Sigmoid colon (tissue), 7 donors: ENCODE results near the gene UBN2. TPM values are rescaled to one million over a fixed set of nuclear protein-coding genes. Genes with fewer than 3 reads are reported as not detected.
A peak's percentile ranks its signal among the peaks of the same experiment; 100 is the strongest.

Experiments used
- DNase-seq: peaks from one replicate; pipeline ENCODE4 v3.0.0-alpha.2; 2019
- H3K27ac ChIP-seq, 4 donors: fragments of 200-600 bp; sonication (generic); one replicate each; pipeline ENCODE4 v1.5.1; 2016 to 2019; ENCODE audit warnings: mild to moderate bottlenecking in 1 of 4
- H3K27me3 ChIP-seq, 3 donors: fragments of 200-600 bp; sonication (generic); one replicate each; pipeline ENCODE4 v1.5.1; 2019; ENCODE audit warnings: mild to moderate bottlenecking in 1 of 3
- H3K36me3 ChIP-seq, 4 donors: fragments of 200-600 bp; sonication (generic); one replicate each; pipeline ENCODE4 v1.5.1; 2016 to 2019
- H3K4me1 ChIP-seq, 4 donors: fragments of 200-600 bp; sonication (generic); one replicate each; pipeline ENCODE4 v1.5.1; 2017 to 2019
- H3K4me3 ChIP-seq, 4 donors: fragments of 200-600 bp; sonication (generic); one replicate each; pipeline ENCODE4 v1.5.1; 2017 to 2019; ENCODE audit warnings: mild to moderate bottlenecking in 2 of 4, moderate library complexity in 1 of 4
- H3K9me3 ChIP-seq, 4 donors: fragments of 200-600 bp in 3 of 4; sonication (generic) in 3 of 4; one replicate each; pipeline versions ENCODE4 v1.5.1 to v1.6.1; 2013 to 2019
- CTCF ChIP-seq, 4 experiments: fragments of 450-650 bp in 3 of 4; fragments of 200-600 bp in 1 of 4; IDR thresholded peaks; one replicate each; pipeline ENCODE4 v1.5.1; 2016 to 2019; ENCODE audit warnings: antibody characterized with exemption in 4 of 4, mild to moderate bottlenecking in 3 of 4, moderate library complexity in 2 of 4
- EP300 ChIP-seq, 4 donors: sonication (generic); formaldehyde crosslinking; IDR thresholded peaks; one replicate each; pipeline ENCODE4 v1.6.1; 2017; ENCODE audit warnings: antibody characterized with exemption in 4 of 4
- POLR2A ChIP-seq, 2 donors: fragments of 450-650 bp; IDR thresholded peaks; one replicate each; pipeline ENCODE4 v1.6.1; 2016; ENCODE audit warnings: antibody characterized with exemption in 2 of 2, mild to moderate bottlenecking in 2 of 2, moderate library complexity in 2 of 2
- POLR2AphosphoS5 ChIP-seq, 4 donors: sonication (generic); formaldehyde crosslinking; IDR thresholded peaks; one replicate each; pipeline ENCODE4 v1.6.1; 2017; ENCODE audit warnings: antibody characterized with exemption in 4 of 4
- WGBS, 2 donors: extraction: QIAGEN DNeasy Blood & Tissue Kit; methylation state at CpG; one replicate each; pipeline ENCODE4 v1.1.7; 2013; 5-methylcytosine and 5-hydroxymethylcytosine counted together
- intact Hi-C: fragments of 100-400 bp; cut with DNase I; formaldehyde crosslinking; loops from one replicate; pipeline ENCODE4 v1.15.1; 2023
- polyA plus RNA-seq, 3 donors: library from polyadenylated mRNA; stranded (reverse); fragments of 200-250 nt; gene quantifications; one replicate each; pipeline ENCODE4 v1.2.3, GENCODE V29; 2013
- total RNA-seq, 4 donors: library from RNA; depleted of rRNA; stranded (reverse); fragments of >200 nt; gene quantifications; one replicate each; pipeline ENCODE4 v1.1.0, GENCODE V29; 2016
- donor health status: healthy with polysubstance abuse.
- donor health status: Bipolar disorder and iron deficiency.
- donor health status: healthy.

The UBN2 gene
- total and polyA plus RNA-seq, 7 donors, result 0.92 to 22.7 (median 13.2) TPM

GRCh38 chr7:139339698-139340036 lies 108.6 kb downstream of the UBN2 start:
- H3K36me3 ChIP-seq, result no peaks in the 10 kb centered on the region
- peak overlapping the region; percentile 97 to 100 (median 99) for H3K27ac ChIP-seq
- H3K4me3 ChIP-seq, result peak overlapping the region; percentile 63 to 93 (median 88)
- no peaks in the 10 kb centered on the region for H3K27me3 ChIP-seq
- H3K9me3 ChIP-seq, result no peaks in the 10 kb centered on the region
- intact Hi-C loops, result loop anchor here (5.0 kb wide), 2 partner anchors 107 to 1673 kb away; partner anchors contain the start of genes MRPS33 and UBN2
- no peak for TF ChIP-seq CTCF (IDR thresholded peaks at IDR 0.05)
- no peak for TF ChIP-seq EP300 (IDR thresholded peaks at IDR 0.05)
- no peak for TF ChIP-seq POLR2A (IDR thresholded peaks at IDR 0.05)
- no peak for TF ChIP-seq POLR2AphosphoS5 (IDR thresholded peaks at IDR 0.05)
- 74 to 86% methylated on average over 13 of the region's 13 CpGs for WGBS, 2 donors
- no peak for DNase-seq
- H3K4me1 ChIP-seq, result peaks cover 0 to 17% (median 10%) of the 10 kb centered on the region in 4 donors

- 2% methylated on average over 66 of the region's 66 CpGs for WGBS, 2 donors
- Histone ChIP-seq H3K27ac (peak overlapping the region; percentile 97 to 100 (median 99)), H3K4me1 (peaks cover 0 to 17% (median 10%) of the 10 kb centered on the region in 4 donors), H3K9me3 (no peaks in the 10 kb centered on the region), H3K4me3 (peak overlapping the region; percentile 63 to 93 (median 88)), H3K27me3 (no peaks in the 10 kb centered on the region), H3K36me3 (peaks cover 0 to under 1% (median 0%) of the 10 kb centered on the region in 4 donors)
- TF ChIP-seq POLR2A (IDR thresholded peaks at IDR 0.05) (peak in 1 of 2 donors; percentile 41), CTCF (IDR thresholded peaks at IDR 0.05) (peak; percentile 39 to 72 (median 64)), EP300 (IDR thresholded peaks at IDR 0.05) (peak in 2 of 4 donors; percentile 16 to 76), POLR2AphosphoS5 (IDR thresholded peaks at IDR 0.05) (peak; percentile 68 to 86 (median 84))
- intact Hi-C loops, result loop anchor here (5.0 kb wide), 2 partner anchors 108 to 1672 kb away; partner anchors contain the start of genes MRPS33 and UBN2
- peak; percentile 100 for DNase-seq
Measured at GRCh38 chr7:139340037-139340807, 109.2 kb downstream of the UBN2 start.

GRCh38 chr7:139340808-139341057 lies 109.7 kb downstream of the UBN2 start:
- no peaks in the 10 kb centered on the region for H3K9me3 ChIP-seq
- peaks cover 0 to 17% (median 10%) of the 10 kb centered on the region in 4 donors for H3K4me1 ChIP-seq
- 0 to 1% methylated on average over 9 of the region's 9 CpGs for WGBS, 2 donors
- no peaks in the 10 kb centered on the region for H3K27me3 ChIP-seq
- peaks cover 0 to 6% (median 0%) of the 10 kb centered on the region in 4 donors for H3K36me3 ChIP-seq
- intact Hi-C loops, result loop anchor here (1.0 to 5.0 kb wide), 3 partner anchors 19 to 1672 kb away; partner anchors contain the start of genes LUC7L2, MRPS33 and UBN2
- peak overlapping the region; percentile 97 to 100 (median 99) for H3K27ac ChIP-seq
- H3K4me3 ChIP-seq, result peak overlapping the region; percentile 63 to 93 (median 88)
- TF ChIP-seq EP300 (IDR thresholded peaks at IDR 0.05) (no peak), CTCF (IDR thresholded peaks at IDR 0.05) (no peak), POLR2A (IDR thresholded peaks at IDR 0.05) (no peak), POLR2AphosphoS5 (IDR thresholded peaks at IDR 0.05) (no peak)
- peak; percentile 91 for DNase-seq

GRCh38 chr7:139341058-139341775 lies 110.2 kb downstream of the UBN2 start, which contains the start of gene FMC1:
FMC1 (plus strand) TSS chr7:139341337; CDS start chr7:139341385, 48 bp downstream.
- Histone ChIP-seq H3K27me3 (no peaks in the 10 kb centered on the region), H3K36me3 (peaks cover 0 to 11% (median 2%) of the 10 kb centered on the region in 4 donors), H3K9me3 (no peaks in the 10 kb centered on the region), H3K4me1 (peaks cover 0 to 17% (median 10%) of the 10 kb centered on the region in 4 donors), H3K4me3 (peak within 1 kb of the TSS; percentile 63 to 93 (median 88)), H3K27ac (peak within 1 kb of the TSS; percentile 97 to 100 (median 99))
- DNase-seq, result peak; percentile 98
- TF ChIP-seq EP300 (IDR thresholded peaks at IDR 0.05) (no peak), POLR2AphosphoS5 (IDR thresholded peaks at IDR 0.05) (peak; percentile 77 to 84 (median 80)), CTCF (IDR thresholded peaks at IDR 0.05) (peak; percentile 32 to 66 (median 46)), POLR2A (IDR thresholded peaks at IDR 0.05) (peak in 1 of 2 donors; percentile 66)
- WGBS, 2 donors, result 0% methylated on average over 54 of the region's 54 CpGs
- intact Hi-C loops, result loop anchor here (1.0 to 5.0 kb wide), 3 partner anchors 18 to 1671 kb away; partner anchors contain the start of genes LUC7L2, MRPS33 and UBN2
